Left kidney (tissue), 8 donors: ENCODE results near the gene SH3YL1. TPM values are rescaled to one million over a fixed set of nuclear protein-coding genes. Genes with fewer than 3 reads are reported as not detected.

Source experiments
- DNase-seq: peaks from one replicate; pipeline ENCODE4 v3.0.0-alpha.2; 2013
- long read RNA-seq, 8 donors: transcript quantifications; one replicate each; lab custom pipeline, GENCODE V29; 2026
- polyA plus RNA-seq: library from polyadenylated mRNA; unstranded; fragments of 120-200 nt; gene quantifications from one replicate; pipeline ENCODE4 v1.2.1, GENCODE V29; 2013; ENCODE audit not compliant: insufficient read length

Gene SH3YL1
- 141 TPM for polyA plus RNA-seq
- long read RNA-seq, donor 1, transcript SH3YL1-205 (9 exons, 1,695 nt), result major isoform, 10 of 29 reads
- long read RNA-seq, donor 1, transcript SH3YL1-201 (10 exons, 1,763 nt), result minor isoform, 6 of 29 reads
- long read RNA-seq, donor 1, transcript SH3YL1-228 (1 exons, 870 nt), result minor isoform, 5 of 29 reads
- long read RNA-seq, donor 1, partial matches to known transcripts, result 0 of 29 reads
- long read RNA-seq, donor 1, other reads (novel, unspliced or antisense), result 0 of 29 reads
- long read RNA-seq, donor 2, transcript SH3YL1-205 (9 exons, 1,695 nt), result major isoform, 5 of 16 reads
- long read RNA-seq, donor 2, partial matches to known transcripts, result 0 of 16 reads
- long read RNA-seq, donor 2, other reads (novel, unspliced or antisense), result 0 of 16 reads
- long read RNA-seq, donor 3, transcript SH3YL1-227 (1 exons, 502 nt), result major isoform, 6 of 16 reads
- long read RNA-seq, donor 3, transcript SH3YL1-228 (1 exons, 870 nt), result minor isoform, 5 of 16 reads
- long read RNA-seq, donor 3, partial matches to known transcripts, result 0 of 16 reads
- long read RNA-seq, donor 3, other reads (novel, unspliced or antisense), result 0 of 16 reads
- long read RNA-seq, donor 4, partial matches to known transcripts, result 0 of 1 reads
- long read RNA-seq, donor 4, other reads (novel, unspliced or antisense), result 0 of 1 reads
- long read RNA-seq, donor 5, transcript SH3YL1-205 (9 exons, 1,695 nt), result major isoform, 12 of 23 reads
- long read RNA-seq, donor 5, partial matches to known transcripts, result 0 of 23 reads
- long read RNA-seq, donor 5, other reads (novel, unspliced or antisense), result 0 of 23 reads
- long read RNA-seq, donor 6, transcript SH3YL1-205 (9 exons, 1,695 nt), result major isoform, 5 of 198 reads
- long read RNA-seq, donor 6, partial matches to known transcripts, result 46 of 198 reads
- long read RNA-seq, donor 6, other reads (novel, unspliced or antisense), result 141 of 198 reads
- long read RNA-seq, donor 7, transcript SH3YL1-205 (9 exons, 1,695 nt), result major isoform, 9 of 20 reads
- long read RNA-seq, donor 7, transcript SH3YL1-201 (10 exons, 1,763 nt), result minor isoform, 5 of 20 reads
- long read RNA-seq, donor 7, partial matches to known transcripts, result 0 of 20 reads
- long read RNA-seq, donor 7, other reads (novel, unspliced or antisense), result 0 of 20 reads
- long read RNA-seq, donor 8, partial matches to known transcripts, result 0 of 5 reads
- long read RNA-seq, donor 8, other reads (novel, unspliced or antisense), result 0 of 5 reads

- no peak for DNase-seq
Measured at GRCh38 chr2:263774-264492, at the start of gene SH3YL1. SH3YL1 (minus strand) TSS chr2:264032; CDS start chr2:263984, 48 bp downstream.

DNA sequence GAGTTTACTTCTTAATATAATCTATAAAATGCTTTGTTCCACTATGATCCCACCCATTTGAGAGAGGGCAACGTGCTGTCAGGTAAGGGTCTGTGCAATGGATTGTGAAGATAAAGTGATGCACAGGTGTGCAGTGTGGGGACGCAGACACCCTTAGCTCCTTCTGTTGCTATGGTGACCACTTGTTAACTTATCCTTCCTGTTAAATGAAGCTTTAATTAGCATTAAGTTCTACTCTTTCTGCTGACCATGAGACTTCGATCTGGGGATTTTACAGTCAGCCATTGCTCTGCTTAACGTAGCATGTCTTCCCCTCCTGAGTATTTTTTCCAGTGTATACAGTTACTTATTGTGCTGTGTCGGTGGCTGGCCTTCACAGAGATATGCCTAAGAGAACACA, 47.2 kb upstream of the SH3YL1 start:
- DNase-seq, result no peak

DNA sequence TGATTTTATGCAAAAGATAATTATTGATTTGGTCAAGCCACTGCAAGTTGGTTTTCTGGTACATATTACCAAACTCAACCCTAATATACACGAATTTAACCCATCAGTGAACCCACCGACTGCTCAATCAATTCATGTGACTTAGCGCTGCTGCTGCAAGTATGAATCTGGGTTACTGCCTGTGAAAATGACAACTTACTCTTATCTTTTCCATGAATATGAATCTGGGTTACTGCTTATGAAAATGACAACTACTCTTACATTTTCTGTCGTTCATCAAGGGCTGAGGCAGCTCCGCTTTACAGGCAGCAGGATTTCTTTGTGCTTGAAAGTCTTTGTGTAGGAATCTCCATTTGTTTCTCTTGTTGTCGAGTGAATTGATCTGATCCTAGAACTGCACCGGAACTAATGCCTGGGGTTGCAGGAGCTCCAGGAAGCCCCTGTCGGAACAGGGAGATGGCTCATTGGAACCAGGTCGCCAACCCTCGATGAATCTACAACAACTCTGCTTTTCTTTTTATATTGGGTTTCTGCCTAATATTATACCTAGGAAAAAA, 46.2 kb upstream of the SH3YL1 start:
- no peak for DNase-seq

DNA sequence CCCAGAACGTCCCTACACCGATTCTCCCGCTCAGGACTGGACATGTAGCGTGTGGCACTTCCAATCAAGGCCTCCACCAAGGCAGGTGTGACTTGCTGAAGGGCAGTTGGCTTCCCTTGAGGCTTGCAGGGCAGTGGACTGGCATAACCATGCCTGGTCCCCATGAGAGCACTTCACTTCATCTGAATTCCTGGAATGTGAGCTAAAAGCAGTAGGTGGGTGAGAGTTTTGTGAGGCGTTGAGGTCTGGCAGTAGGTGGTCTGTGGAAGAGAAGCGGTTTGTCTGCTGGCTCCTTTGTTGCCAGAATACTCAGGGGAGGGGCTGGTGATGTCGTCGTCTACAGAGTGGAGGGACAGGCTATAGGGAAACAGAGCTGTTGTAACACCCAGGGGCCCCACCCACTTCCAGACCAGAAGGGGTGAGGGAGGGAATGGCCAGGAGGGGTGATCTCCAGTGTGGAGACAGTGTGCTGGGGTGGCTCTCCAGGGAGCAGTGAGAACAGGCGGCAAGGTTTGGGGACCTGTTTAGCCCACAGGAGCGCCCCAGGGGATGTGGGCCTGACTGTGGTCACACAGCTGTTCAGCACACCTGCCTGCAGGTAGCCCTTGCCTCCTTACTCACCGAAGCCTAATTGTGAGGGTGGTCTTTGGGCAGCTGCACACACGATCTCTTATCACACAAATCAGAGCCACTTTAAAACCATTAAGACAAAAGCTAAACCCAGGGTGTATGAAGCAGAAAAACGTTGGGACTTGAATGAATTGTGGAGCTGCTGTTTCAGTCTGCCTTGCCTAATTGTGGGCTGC, 45.5 kb upstream of the SH3YL1 start:
- DNase-seq, result no peak

GRCh38 chr2:305366-305765, 41.5 kb upstream of the SH3YL1 start:
- DNase-seq, result no peak

- no peak for DNase-seq
Measured at GRCh38 chr2:296354-296753, 32.5 kb upstream of the SH3YL1 start.

- no peak for DNase-seq
Measured at GRCh38 chr2:295090-295489, 31.3 kb upstream of the SH3YL1 start.

GRCh38 chr2:290090-290722, 26.4 kb upstream of the SH3YL1 start:
- peak; percentile 73 for DNase-seq

- no peak for DNase-seq
Measured at GRCh38 chr2:289362-290089, 25.7 kb upstream of the SH3YL1 start.

GRCh38 chr2:288758-289361, 25.0 kb upstream of the SH3YL1 start:
- no peak for DNase-seq

DNA sequence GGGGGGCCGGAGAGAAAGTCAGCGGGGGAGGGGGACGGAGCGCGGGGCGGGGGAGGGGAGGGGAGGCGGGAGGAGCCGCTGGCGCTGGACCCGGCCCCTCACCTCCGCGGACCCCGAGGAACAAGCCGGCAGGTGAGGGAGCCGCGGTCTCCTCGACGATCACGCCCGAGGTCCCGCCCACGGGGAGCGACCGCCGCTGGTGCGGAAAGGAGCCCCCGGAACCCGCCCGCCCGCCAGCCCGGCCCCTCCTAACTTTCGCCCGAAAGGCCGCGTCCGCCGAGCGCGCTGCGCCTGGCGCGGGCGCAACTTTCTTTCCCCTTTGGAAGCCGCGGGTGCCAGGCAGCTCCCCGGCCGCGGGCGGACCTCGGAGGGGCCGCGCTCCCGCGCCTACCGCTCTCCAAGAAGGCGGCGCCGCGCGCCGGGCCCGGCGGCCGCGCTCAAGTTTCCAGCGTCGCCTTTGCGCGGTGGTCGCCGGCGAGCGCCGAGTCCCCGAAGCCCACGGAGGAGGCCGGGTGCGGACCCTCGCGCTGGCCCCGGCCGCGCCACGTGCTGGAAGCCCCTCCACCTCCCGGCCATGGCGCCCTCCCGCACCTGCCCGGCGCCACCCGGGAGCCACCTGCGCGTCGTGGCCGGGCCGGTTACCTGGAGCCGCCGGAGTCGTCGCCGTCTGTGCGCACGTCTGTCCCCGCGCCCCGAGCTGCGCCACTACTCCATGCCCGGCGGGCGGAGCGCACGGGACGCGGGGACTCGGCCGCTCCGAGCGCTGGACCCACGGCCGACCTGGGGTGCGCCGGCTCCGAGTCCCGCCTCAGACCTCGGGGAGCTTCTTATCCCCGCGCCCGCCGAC, 24.3 kb upstream of the SH3YL1 start, which contains the start of gene ALKAL2:
ALKAL2 (minus strand) TSS at position 181 of the 847 bp plus-strand sequence. CDS start 256 bp downstream, outside the sequence.
- no peak for DNase-seq

DNA sequence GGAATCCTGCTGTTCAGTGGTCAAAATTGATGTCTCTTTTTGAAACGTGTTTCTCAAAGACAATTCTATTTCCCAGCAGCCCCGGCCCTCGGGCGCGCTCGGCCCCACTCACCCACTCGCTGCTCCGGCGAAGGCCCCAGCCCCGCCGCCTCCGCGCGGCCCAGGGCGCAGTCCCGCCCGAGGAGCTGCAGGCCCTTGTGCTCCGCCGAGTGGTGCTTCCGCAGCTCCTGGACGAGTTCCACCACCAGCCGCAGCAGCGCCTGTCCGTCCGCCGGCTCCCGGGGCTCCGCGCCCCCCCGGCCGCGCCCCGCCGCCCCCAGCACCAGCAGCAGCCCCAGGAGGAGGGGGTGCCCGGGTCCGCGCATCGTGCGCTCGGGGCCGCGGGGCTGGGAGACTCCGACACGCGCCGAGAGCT, 23.6 kb upstream of the SH3YL1 start:
- DNase-seq, result no peak

- no peak for DNase-seq
Measured at GRCh38 chr2:286774-287392, 23.1 kb upstream of the SH3YL1 start.

DNA sequence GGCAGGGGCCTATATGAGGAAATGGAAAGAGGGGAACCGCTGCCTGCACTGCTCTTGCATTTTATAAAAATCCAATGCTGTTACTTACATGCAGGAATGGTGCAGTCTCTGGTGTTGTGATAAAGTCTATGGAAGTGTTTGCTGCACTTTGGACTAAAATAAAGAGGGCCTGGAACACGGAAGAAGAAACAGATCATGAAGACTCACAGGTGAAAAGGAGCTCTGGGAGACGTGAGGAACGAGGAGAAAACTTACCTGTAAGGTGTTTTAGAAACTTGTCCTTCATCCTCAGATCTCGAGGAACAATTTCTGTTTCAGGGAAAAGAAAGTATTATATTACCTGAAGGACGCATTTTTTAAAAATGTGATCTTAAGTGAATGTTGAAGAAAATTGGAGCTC, 22.2 kb upstream of the SH3YL1 start:
- DNase-seq, result no peak

- DNase-seq, result no peak
Measured at GRCh38 chr2:285531-285930, 21.7 kb upstream of the SH3YL1 start.

DNA sequence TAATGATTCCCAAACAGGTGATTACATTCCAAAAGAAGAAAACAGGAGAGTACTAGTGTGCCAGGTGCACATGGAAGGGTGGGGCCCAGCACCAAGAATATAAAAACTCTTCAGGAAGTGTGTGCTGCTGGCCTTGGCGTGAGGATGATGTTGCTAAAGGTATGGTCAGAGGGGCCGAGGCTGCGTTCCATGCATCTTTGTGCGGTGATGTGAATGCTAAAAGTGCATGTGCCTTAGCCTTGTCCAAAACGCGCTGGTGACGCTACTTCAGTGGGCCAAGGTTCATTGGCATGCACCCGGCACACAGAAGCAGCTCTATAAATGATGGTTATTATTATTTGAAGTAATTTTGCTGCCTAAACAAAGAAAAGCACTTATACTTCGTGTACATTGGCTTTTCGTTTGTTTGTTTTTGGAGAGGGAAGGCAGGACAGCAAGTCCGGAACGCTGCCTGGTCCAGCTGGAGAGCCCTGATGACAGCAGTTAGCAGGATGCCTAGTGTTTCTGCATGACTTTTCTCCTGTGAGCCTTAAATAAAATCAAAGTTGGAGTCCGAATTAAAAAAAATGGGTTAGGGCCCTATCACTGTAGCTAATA, 21.2 kb upstream of the SH3YL1 start:
- DNase-seq, result no peak
